Stimulated activated CD4-positive, alpha-beta T cell treated with anti-CD3 and anti-CD28 coated beads, Interleukin-1b, Interleukin-23, amount 100 ng/mL, for 48 hours (primary cell): ENCODE measurements around the gene DOLK.

Experiments
- DNase-seq: peaks from one replicate; pipeline ENCODE4 v3.0.0-alpha.2; 2020

DOLK gene

DNA sequence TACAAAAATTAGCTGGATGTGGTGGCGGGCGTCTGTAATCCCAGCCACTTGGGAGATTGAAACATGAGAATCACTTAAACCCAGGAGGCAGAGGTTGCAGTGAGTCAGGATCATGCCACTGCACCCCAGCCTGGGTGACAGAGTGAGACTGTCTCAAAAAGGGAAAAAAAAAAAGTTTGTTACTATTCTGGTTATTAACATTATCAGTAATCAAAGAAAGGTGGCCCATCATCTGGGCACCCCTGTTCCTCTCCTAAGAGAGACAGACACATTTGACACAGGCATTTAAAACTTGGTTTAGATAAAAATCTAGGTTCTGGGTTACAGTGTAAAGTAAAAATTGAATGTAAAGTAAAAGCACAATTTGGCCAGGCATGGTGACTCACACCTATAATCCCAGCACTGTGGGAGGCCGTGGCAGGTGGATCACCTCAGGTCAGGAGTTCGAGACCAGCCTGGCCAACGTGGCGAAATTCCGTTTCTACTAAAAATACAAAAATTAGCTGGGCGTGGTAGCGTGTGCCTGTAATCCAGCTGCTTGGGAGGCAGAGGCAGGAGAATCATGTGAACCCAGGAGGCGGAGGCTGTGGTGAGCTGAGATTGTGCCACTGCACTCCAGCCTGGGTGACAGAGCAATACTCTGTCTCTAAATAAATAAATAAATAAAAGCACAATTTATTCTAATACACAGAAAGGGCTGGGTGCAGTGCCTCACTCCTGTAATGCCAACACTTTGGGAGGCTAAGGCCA, 43.4 kb downstream of the DOLK start:
- no peak for DNase-seq

GRCh38 chr9:128903079-128903461, 44.3 kb downstream of the DOLK start:
- no peak for DNase-seq

GRCh38 chr9:128902351-128903078, 44.9 kb downstream of the DOLK start:
- peak; percentile 86 for DNase-seq

GRCh38 chr9:128901822-128902221, 45.6 kb downstream of the DOLK start:
- no peak for DNase-seq

DNA sequence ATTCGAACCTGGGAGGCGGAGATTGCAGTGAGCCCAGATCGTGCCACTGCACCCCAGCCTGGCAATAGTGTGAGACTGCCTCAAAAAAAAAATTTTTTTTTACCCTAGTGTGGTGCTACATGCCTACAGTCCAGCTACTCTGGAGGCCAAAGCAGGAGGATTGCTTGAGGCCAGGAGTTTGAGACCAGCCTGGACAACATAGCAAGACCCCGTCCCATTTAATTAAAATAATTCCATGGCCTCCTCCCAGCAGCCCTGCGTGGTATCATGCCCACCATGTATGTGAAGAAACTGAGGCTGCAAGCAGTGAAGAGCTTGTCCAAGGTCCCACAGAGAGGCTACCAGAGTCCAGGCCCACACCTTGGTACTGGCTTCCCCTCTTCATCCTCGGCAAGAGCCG, 46.0 kb downstream of the DOLK start:
- DNase-seq, result no peak

DNA sequence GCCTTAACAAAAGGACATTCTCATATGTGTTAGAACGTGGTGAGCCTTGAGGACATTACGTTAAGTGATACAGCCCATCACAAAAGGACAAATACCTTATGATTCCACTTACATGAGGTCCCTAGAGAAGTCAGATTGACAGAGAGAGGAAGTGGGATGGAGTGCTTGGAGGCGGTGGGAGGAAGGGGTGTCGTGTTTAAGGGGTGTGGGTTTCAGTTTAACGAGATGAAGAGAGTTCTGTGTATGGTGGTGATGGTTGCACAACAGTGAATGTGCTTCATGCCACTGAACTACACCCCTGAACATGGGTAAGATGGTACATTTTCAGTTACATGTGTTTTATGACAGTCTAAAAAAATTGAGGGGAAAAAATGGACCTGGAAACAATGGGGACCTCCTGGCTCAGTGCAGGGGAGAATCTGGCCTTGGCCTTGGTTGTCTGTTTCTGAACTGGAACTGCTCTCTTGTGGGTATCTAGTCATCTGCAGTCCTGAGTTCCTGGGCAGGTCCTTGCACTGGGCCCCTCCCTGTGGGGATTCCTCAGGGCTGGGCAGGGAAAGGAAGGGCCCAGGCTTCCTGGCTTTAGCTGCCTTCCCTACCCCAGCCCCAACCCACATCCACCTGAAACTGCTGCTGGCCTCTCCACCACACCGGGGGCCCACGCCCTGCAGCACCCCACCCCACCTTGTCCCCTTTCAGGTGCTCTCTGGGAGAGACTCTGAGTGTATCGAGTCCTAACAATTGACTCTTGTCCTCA, 47.7 kb downstream of the DOLK start:
- DNase-seq, result peak; percentile 21

DNA sequence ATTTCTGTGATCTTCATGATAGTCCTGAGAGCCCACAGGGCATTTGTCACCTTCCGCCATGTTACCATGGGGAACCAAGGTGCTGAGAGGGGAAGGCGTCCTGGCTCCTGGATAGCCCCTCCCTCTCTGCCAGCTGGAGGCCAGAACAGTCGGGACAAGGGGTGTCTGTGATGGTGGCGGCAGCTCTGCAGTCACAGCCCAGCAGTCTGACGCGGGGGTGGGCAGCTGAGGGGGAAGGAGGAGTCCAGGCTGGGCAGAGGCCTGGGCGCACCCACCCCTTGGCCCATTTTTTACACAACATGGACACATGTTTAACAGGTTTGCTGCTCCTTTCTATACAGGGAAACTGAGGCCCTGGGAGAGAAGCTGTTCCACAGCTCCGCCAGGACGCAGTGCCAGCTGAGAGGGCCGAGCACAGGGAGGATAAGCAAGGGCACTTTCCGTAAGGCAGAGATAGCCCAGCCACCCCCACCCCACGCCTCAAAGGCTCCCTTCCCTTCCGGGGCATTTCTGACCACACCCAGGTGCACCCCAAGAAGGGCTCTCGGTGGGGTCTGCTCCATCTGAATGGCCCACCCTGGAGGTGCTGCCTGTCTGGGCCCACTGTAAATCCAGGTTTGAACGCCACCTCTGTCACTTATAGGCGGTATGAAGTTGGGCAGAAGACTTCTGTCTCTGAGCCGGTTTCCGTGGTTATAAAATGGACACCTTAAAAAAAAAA, 48.4 kb downstream of the DOLK start:
- DNase-seq, result no peak

GRCh38 chr9:128898382-128898781, 49.0 kb downstream of the DOLK start:
- DNase-seq, result no peak

DNA sequence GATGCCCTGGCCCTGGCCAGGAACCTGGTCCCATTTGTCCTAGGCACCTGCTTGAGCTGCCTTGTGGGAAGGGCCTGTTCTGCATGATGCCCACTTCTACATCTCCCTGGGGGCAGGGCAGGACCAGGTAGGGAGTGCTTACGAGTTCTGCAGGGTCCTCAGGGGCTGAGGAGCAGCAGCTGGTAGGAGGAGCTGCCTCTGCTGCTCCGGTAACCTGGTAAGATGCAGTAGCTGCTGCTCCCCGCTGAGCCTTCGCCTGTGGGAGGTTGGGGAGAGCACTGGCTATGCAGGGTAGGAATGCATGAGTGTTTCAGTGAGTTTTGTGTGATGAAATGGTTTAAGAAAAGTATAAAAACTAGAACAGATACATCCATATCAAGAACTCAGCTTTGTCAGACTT, 51.8 kb downstream of the DOLK start:
- no peak for DNase-seq
